Hepatocyte (in vitro differentiated cells): Measurements from ENCODE around the gene SLF1. TPM values are rescaled to one million over a fixed set of nuclear protein-coding genes. Genes with fewer than 3 reads are reported as not detected.

Source experiments
- DNase-seq: peaks from one replicate; pipeline ENCODE4 v3.0.0-alpha.2; 2016; ENCODE audit warnings: low spot score
- H2AFZ ChIP-seq: fragments of 200-600 bp; sonication (generic); 2 replicates; pipeline ENCODE4 v1.6.0; 2016; ENCODE audit warnings: antibody characterized with exemption, mild to moderate bottlenecking
- H3K27ac ChIP-seq: fragments of 200-600 bp; sonication (generic); 2 replicates; pipeline ENCODE4 v1.5.1; 2016; ENCODE audit warnings: mild to moderate bottlenecking
- H3K27me3 ChIP-seq: fragments of 200-600 bp; sonication (generic); 2 replicates; pipeline ENCODE4 v1.6.1; 2016
- H3K36me3 ChIP-seq: fragments of 200-600 bp; sonication (generic); replicated peaks from 2 replicates; pipeline ENCODE4 v1.5.1; 2016; ENCODE audit warnings: low read depth; ENCODE audit not compliant: insufficient read depth
- H3K4me1 ChIP-seq: fragments of 200-600 bp; sonication (generic); 2 replicates; pipeline ENCODE4 v1.5.1; 2016; ENCODE audit warnings: mild to moderate bottlenecking, moderate library complexity; ENCODE audit not compliant: insufficient read depth
- H3K4me2 ChIP-seq: fragments of 200-600 bp; sonication (generic); 2 replicates; pipeline ENCODE4 v1.6.0; 2016
- H3K4me3 ChIP-seq: fragments of 200-600 bp; sonication (generic); 2 replicates; pipeline ENCODE4 v1.5.1; 2016; ENCODE audit warnings: mild to moderate bottlenecking
- H3K79me2 ChIP-seq: fragments of 200-600 bp; sonication (generic); 2 replicates; pipeline ENCODE4 v1.6.0; 2017; ENCODE audit warnings: mild to moderate bottlenecking
- H3K9me2 ChIP-seq: fragments of 200-600 bp; sonication (generic); replicated peaks from 2 replicates; pipeline ENCODE4 v1.6.0; 2017; ENCODE audit warnings: mild to moderate bottlenecking; ENCODE audit not compliant: insufficient read depth
- H3K9me3 ChIP-seq: fragments of 200-600 bp; sonication (generic); 2 replicates; pipeline ENCODE4 v1.5.1; 2016; ENCODE audit warnings: low read depth, mild to moderate bottlenecking
- H4K20me1 ChIP-seq: fragments of 200-600 bp; sonication (generic); 2 replicates; pipeline ENCODE4 v1.6.0; 2016; ENCODE audit warnings: mild to moderate bottlenecking; ENCODE audit not compliant: insufficient read depth, poor library complexity, severe bottlenecking
- CTCF ChIP-seq: fragments of 200-600 bp; sonication (generic); IDR thresholded peaks from 2 replicates; pipeline ENCODE4 v1.5.1; 2016; ENCODE audit warnings: antibody characterized with exemption, mild to moderate bottlenecking; ENCODE audit not compliant: poor library complexity
- EZH2 ChIP-seq: fragments of 200-600 bp; sonication (generic); IDR thresholded peaks from 2 replicates; pipeline ENCODE4 v1.6.1; 2016; ENCODE audit warnings: antibody characterized with exemption, mild to moderate bottlenecking, borderline replicate concordance
- EZH2phosphoT487 ChIP-seq: fragments of 200-600 bp; sonication (generic); IDR thresholded peaks from one replicate; pipeline ENCODE4 v1.6.1; 2018; ENCODE audit warnings: antibody characterized with exemption, mild to moderate bottlenecking, low read depth, moderate library complexity; ENCODE audit not compliant: unreplicated experiment, severe bottlenecking
- WGBS: methylation state at CpG from one replicate; pipeline ENCODE4 v1.1.6; 2016; ENCODE audit warnings: low lambda C conversion rate; ENCODE audit errors: missing lambda C conversion rate; 5-methylcytosine and 5-hydroxymethylcytosine counted together
- polyA plus RNA-seq: library from polyadenylated mRNA; unstranded; fragments of >200 nt; fragmentation: Nextera tagmentation; extraction: Ambion mirVana; gene quantifications from 2 replicates; pipeline ENCODE4 v1.2.1, GENCODE V29; 2016
- total RNA-seq: library from RNA; depleted of rRNA; stranded (reverse); fragments of >200 nt; gene quantifications from 2 replicates; pipeline ENCODE4 v1.2.3, GENCODE V29; 2014

Gene SLF1
- total and polyA plus RNA-seq, 2 experiments from 2014 or later, result 3.3 to 9.0 TPM

GRCh38 chr5:94661086-94661485 is 42.6 kb downstream of the SLF1 start:
- Histone ChIP-seq H4K20me1 (no peaks in the 10 kb centered on the region), H3K27ac (no peak overlapping the region), H3K27me3 (no peaks in the 10 kb centered on the region), H3K4me1 (no peaks in the 10 kb centered on the region), H3K9me3 (no peaks in the 10 kb centered on the region), H3K4me3 (no peak overlapping the region), H3K4me2 (no peak overlapping the region), H3K79me2 (peaks cover 3% of the 10 kb centered on the region), H3K36me3 (no peaks in the 10 kb centered on the region), H2AFZ (no peak overlapping the region), H3K9me2 (no peaks in the 10 kb centered on the region)
- WGBS, result 98% methylated on average over 3 of the region's 3 CpGs
- DNase-seq, result no peak
- TF ChIP-seq EZH2phosphoT487, result no peak
- no peak for TF ChIP-seq EZH2
- TF ChIP-seq CTCF, result no peak

- DNase-seq, result no peak
- Histone ChIP-seq H3K4me1 (no peaks in the 10 kb centered on the region), H3K4me3 (no peak overlapping the region), H4K20me1 (no peaks in the 10 kb centered on the region), H3K79me2 (no peaks in the 10 kb centered on the region), H3K36me3 (no peaks in the 10 kb centered on the region), H3K4me2 (no peak overlapping the region), H2AFZ (no peak overlapping the region), H3K9me3 (no peaks in the 10 kb centered on the region), H3K27ac (no peak overlapping the region), H3K27me3 (no peaks in the 10 kb centered on the region), H3K9me2 (no peaks in the 10 kb centered on the region)
- no peak for TF ChIP-seq EZH2phosphoT487
- TF ChIP-seq EZH2, result no peak
- TF ChIP-seq CTCF, result no peak
- WGBS, result 89% methylated on average over 3 of the region's 3 CpGs
These were observed 49.5 kb downstream of the SLF1 start for GRCh38 chr5:94667937-94668336.

GRCh38 chr5:94670726-94671125 is 52.3 kb downstream of the SLF1 start:
- H3K27ac ChIP-seq, result no peak overlapping the region
- no peaks in the 10 kb centered on the region for H3K79me2 ChIP-seq
- no peak overlapping the region for H2AFZ ChIP-seq
- H3K4me1 ChIP-seq, result no peaks in the 10 kb centered on the region
- TF ChIP-seq CTCF (no peak), EZH2phosphoT487 (no peak), EZH2 (no peak)
- no peaks in the 10 kb centered on the region for H3K36me3 ChIP-seq
- no peaks in the 10 kb centered on the region for H4K20me1 ChIP-seq
- H3K4me3 ChIP-seq, result no peak overlapping the region
- H3K27me3 ChIP-seq, result no peaks in the 10 kb centered on the region
- no peaks in the 10 kb centered on the region for H3K9me2 ChIP-seq
- DNase-seq, result no peak
- no peaks in the 10 kb centered on the region for H3K9me3 ChIP-seq
- H3K4me2 ChIP-seq, result no peak overlapping the region
- whole genome bisulfite sequencing, result 86% methylated on average over 1 of the region's 1 CpG

GRCh38 chr5:94672746-94673145 is 54.3 kb downstream of the SLF1 start:
- no peaks in the 10 kb centered on the region for H3K36me3 ChIP-seq
- no peaks in the 10 kb centered on the region for H3K9me2 ChIP-seq
- H3K4me1 ChIP-seq, result no peaks in the 10 kb centered on the region
- no peak overlapping the region for H3K4me2 ChIP-seq
- H2AFZ ChIP-seq, result no peak overlapping the region
- no peaks in the 10 kb centered on the region for H4K20me1 ChIP-seq
- WGBS, result 70% methylated on average over 1 of the region's 1 CpG
- H3K27ac ChIP-seq, result no peak overlapping the region
- TF ChIP-seq CTCF, result no peak
- TF ChIP-seq EZH2, result no peak
- no peak for TF ChIP-seq EZH2phosphoT487
- H3K4me3 ChIP-seq, result no peak overlapping the region
- H3K9me3 ChIP-seq, result no peaks in the 10 kb centered on the region
- no peaks in the 10 kb centered on the region for H3K79me2 ChIP-seq
- no peak for DNase-seq
- H3K27me3 ChIP-seq, result no peaks in the 10 kb centered on the region
